H1 (cell line): ENCODE measurements around the gene CARD11. TPM values are rescaled to one million over a fixed set of nuclear protein-coding genes. Genes with fewer than 3 reads are reported as not detected.

Source experiments
- CTCF ChIA-PET: fragments of 300-600 bp; sonication (Branson Sonifier 250); formaldehyde crosslinking; loops from one replicate; lab custom pipeline; 2021; ENCODE audit not compliant: partially characterized antibody; lab: Charles Lee
- POLR2A ChIA-PET: fragments of 300-600 bp; sonication (Branson Sonifier 250); formaldehyde crosslinking; loops from one replicate; lab custom pipeline; 2021; ENCODE audit warnings: inconsistent platforms; ENCODE audit not compliant: partially characterized antibody; lab: Charles Lee
- DNase-seq, 2 experiments: peaks; one replicate each; pipeline versions ENCODE4 v3.0.0 to v3.0.0-alpha.2; 2010 to 2022; ENCODE audit warnings: low spot score in 2 of 2, low read depth in 1 of 2, mixed read lengths in 1 of 2
- FAIRE-seq: peaks from 2 replicates; lab custom pipeline; 2011; peaks lifted over from hg19 to GRCh38; lab: Jason Lieb, UNC
- H2AFZ ChIP-seq: 2 replicates; pipeline ENCODE4 v1.8.1; 2012; ENCODE audit warnings: low read length, inconsistent platforms
- H2AK5ac ChIP-seq: 2 replicates; pipeline ENCODE4 v1.6.1; 2013; ENCODE audit warnings: low read depth, low read length
- H2BK120ac ChIP-seq: replicated peaks from 2 replicates; pipeline ENCODE3; 2013; ENCODE audit warnings: low read depth, low read length, inconsistent platforms
- H2BK12ac ChIP-seq: 2 replicates; pipeline ENCODE4 v1.6.1; 2013; ENCODE audit warnings: low read depth, low read length
- H2BK15ac ChIP-seq: 2 replicates; pipeline ENCODE4 v1.6.1; 2013; ENCODE audit warnings: low read length
- H2BK20ac ChIP-seq: 2 replicates; pipeline ENCODE4 v1.6.1; 2013; ENCODE audit warnings: low read length
- H2BK5ac ChIP-seq: 2 replicates; pipeline ENCODE4 v1.6.1; 2013; ENCODE audit warnings: low read depth, low read length
- H3K14ac ChIP-seq: 2 replicates; pipeline ENCODE4 v1.6.1; 2013; ENCODE audit warnings: inconsistent platforms; ENCODE audit not compliant: insufficient read length
- H3K18ac ChIP-seq: 2 replicates; pipeline ENCODE4 v1.6.1; 2013; ENCODE audit warnings: low read length; ENCODE audit errors: extremely low read depth
- H3K23ac ChIP-seq: 2 replicates; pipeline ENCODE4 v1.6.1; 2013; ENCODE audit warnings: inconsistent platforms; ENCODE audit not compliant: insufficient read length
- H3K23me2 ChIP-seq: 2 replicates; pipeline ENCODE4 v1.6.1; 2013; ENCODE audit warnings: low read depth, low read length
- H3K27ac ChIP-seq: 2 replicates; pipeline ENCODE4 v1.6.1; 2011; ENCODE audit warnings: low read depth, low read length, inconsistent platforms
- H3K27me3 ChIP-seq, 4 experiments: replicated peaks in 1 of 4; 1 replicate in 1 of 4; 2 replicates in 3 of 4; pipeline versions ENCODE4 v1.6.1 to v1.8.1; 2011 to 2013; ENCODE audit warnings: low read length in 3 of 4, mild to moderate bottlenecking in 3 of 4, inconsistent platforms in 2 of 4, mixed read lengths in 2 of 4, moderate library complexity in 1 of 4; ENCODE audit not compliant: control insufficient read depth in 3 of 4, insufficient read depth in 3 of 4; ENCODE audit errors: extremely low read depth in 1 of 4
- H3K36me3 ChIP-seq, 4 experiments: 2 replicates each; pipeline versions ENCODE4 v1.6.1 to v1.8.1; 2011 to 2013; ENCODE audit warnings: mild to moderate bottlenecking in 4 of 4, low read length in 3 of 4, moderate library complexity in 2 of 4, control low read depth in 1 of 4, inconsistent platforms in 1 of 4; ENCODE audit not compliant: insufficient read depth in 4 of 4, control insufficient read depth in 2 of 4
- H3K4ac ChIP-seq: replicated peaks from 2 replicates; pipeline ENCODE3; 2013; ENCODE audit warnings: low read length, low read depth, mixed read lengths, inconsistent platforms; ENCODE audit not compliant: insufficient read length
- H3K4me1 ChIP-seq, 4 experiments: replicated peaks in 1 of 4; 1 replicate in 1 of 4; 2 replicates in 3 of 4; pipeline versions ENCODE4 v1.6.1 to v1.8.1; 2011 to 2013; ENCODE audit warnings: low read length in 3 of 4, inconsistent platforms in 2 of 4, mixed read lengths in 1 of 4; ENCODE audit not compliant: insufficient read depth in 4 of 4, control insufficient read depth in 3 of 4
- H3K4me2 ChIP-seq, 2 experiments: 2 replicates each; pipeline versions ENCODE4 v1.6.1 to v1.8.1; 2011 to 2013; ENCODE audit warnings: low read depth in 2 of 2, low read length in 2 of 2, control low read depth in 1 of 2, inconsistent platforms in 1 of 2, mild to moderate bottlenecking in 1 of 2; ENCODE audit not compliant: insufficient read depth in 1 of 2
- H3K4me3 ChIP-seq, 4 experiments: fragments of 200-600, 300-600 bp in 1 of 4; sonication (generic), shearing (Covaris generic), sonication (Bioruptor Twin) in 1 of 4; 2 replicates each; pipeline versions ENCODE4 v1.5.1 to v1.8.1; 2011 to 2016; ENCODE audit warnings: low read length in 4 of 4, low read depth in 3 of 4, control low read depth in 2 of 4, inconsistent platforms in 2 of 4, mild to moderate bottlenecking in 2 of 4, mixed read lengths in 1 of 4, moderate library complexity in 1 of 4; ENCODE audit not compliant: insufficient read depth in 2 of 4; ENCODE audit errors: extremely low read depth in 1 of 4
- H3K56ac ChIP-seq: replicated peaks from 2 replicates; pipeline ENCODE3; 2013; ENCODE audit warnings: low read depth, mild to moderate bottlenecking, mixed read lengths, low read length, inconsistent platforms; ENCODE audit not compliant: insufficient read length
- H3K79me1 ChIP-seq: 2 replicates; pipeline ENCODE4 v1.6.1; 2013; ENCODE audit warnings: low read depth, low read length, control low read depth
- H3K79me2 ChIP-seq, 2 experiments: 2 replicates each; pipeline versions ENCODE4 v1.6.1 to v1.8.1; 2012 to 2013; ENCODE audit warnings: low read length in 2 of 2, mild to moderate bottlenecking in 2 of 2, inconsistent platforms in 1 of 2; ENCODE audit not compliant: insufficient read depth in 2 of 2, control insufficient read depth in 1 of 2
- H3K9ac ChIP-seq, 4 experiments: replicated peaks in 1 of 4; 1 replicate in 1 of 4; 2 replicates in 3 of 4; pipeline versions ENCODE4 v1.6.1 to v1.8.1; 2011 to 2013; ENCODE audit warnings: low read depth in 3 of 4, low read length in 3 of 4, control low read depth in 2 of 4, mild to moderate bottlenecking in 2 of 4, moderate library complexity in 2 of 4, inconsistent platforms in 1 of 4; ENCODE audit errors: extremely low read depth in 1 of 4
- H3K9me3 ChIP-seq, 2 experiments: 2 replicates each; pipeline versions ENCODE4 v1.6.1 to v1.8.1; 2012 to 2013; ENCODE audit warnings: mild to moderate bottlenecking in 2 of 2, moderate library complexity in 2 of 2, control low read depth in 1 of 2, inconsistent platforms in 1 of 2, low read depth in 1 of 2, low read length in 1 of 2, mixed read lengths in 1 of 2; ENCODE audit not compliant: insufficient read depth in 2 of 2
- H4K20me1 ChIP-seq, 2 experiments: replicated peaks in 1 of 2; 2 replicates each; pipeline versions ENCODE3 to v1.8.1; 2011 to 2013; ENCODE audit warnings: inconsistent platforms in 2 of 2, low read length in 2 of 2, mild to moderate bottlenecking in 1 of 2; ENCODE audit not compliant: insufficient read depth in 2 of 2, control insufficient read depth in 1 of 2
- H4K5ac ChIP-seq: 2 replicates; pipeline ENCODE4 v1.6.1; 2013; ENCODE audit warnings: low read length, low read depth, mixed read lengths, inconsistent platforms; ENCODE audit not compliant: insufficient read length
- H4K8ac ChIP-seq: 2 replicates; pipeline ENCODE4 v1.8.0; 2013; ENCODE audit warnings: mild to moderate bottlenecking, moderate library complexity, low read length, inconsistent platforms; ENCODE audit not compliant: insufficient read depth; ENCODE audit errors: extremely low read depth
- H4K91ac ChIP-seq: replicated peaks from 2 replicates; pipeline ENCODE3; 2013; ENCODE audit warnings: low read length, mixed read lengths, inconsistent platforms; ENCODE audit not compliant: insufficient read length
- ASH2L ChIP-seq: fragments of 200-600, 300-600 bp; sonication (generic); IDR thresholded peaks from one replicate; pipeline ENCODE4 v1.7.1; 2017; ENCODE audit warnings: low read length
- BACH1 ChIP-seq: IDR thresholded peaks from 2 replicates; pipeline ENCODE4 v1.6.1; 2012; ENCODE audit warnings: low read length, improper control_type of control experiment
- BCL11A ChIP-seq, 2 experiments: IDR thresholded peaks; one replicate each; pipeline ENCODE4 v1.6.1; 2011; ENCODE audit warnings: low read depth in 2 of 2, low read length in 2 of 2, mild to moderate bottlenecking in 2 of 2
- BRCA1 ChIP-seq: IDR thresholded peaks from 2 replicates; pipeline ENCODE4 v1.6.1; 2012; ENCODE audit warnings: low read depth, low read length, improper control_type of control experiment
- CBX8 ChIP-seq: fragments of 300-800, 300-1000 bp; sonication (generic); IDR thresholded peaks from 2 replicates; pipeline ENCODE4 v1.7.1; 2016; ENCODE audit warnings: low read depth, low read length, borderline replicate concordance
- GABPA ChIP-seq: IDR thresholded peaks from 2 replicates; pipeline ENCODE4 v1.6.1; 2011; ENCODE audit warnings: mild to moderate bottlenecking, low read length, moderate library complexity, borderline replicate concordance; ENCODE audit not compliant: insufficient read depth
- JUND ChIP-seq: IDR thresholded peaks from 2 replicates; pipeline ENCODE4 v1.6.1; 2011; ENCODE audit warnings: mild to moderate bottlenecking, improper control_type of control experiment, low read length
- RXRA ChIP-seq: IDR thresholded peaks from 2 replicates; pipeline ENCODE4 v1.6.1; 2011; ENCODE audit warnings: low read depth, mild to moderate bottlenecking, low read length, moderate library complexity; ENCODE audit not compliant: insufficient read depth
- SP1 ChIP-seq: IDR thresholded peaks from 2 replicates; pipeline ENCODE4 v1.6.1; 2011; ENCODE audit warnings: low read depth, low read length
- SP2 ChIP-seq: IDR thresholded peaks from 2 replicates; pipeline ENCODE4 v1.6.1; 2012; ENCODE audit warnings: mild to moderate bottlenecking, low read length, inconsistent platforms
- TBP ChIP-seq: IDR thresholded peaks from 2 replicates; pipeline ENCODE4 v1.6.1; 2011; ENCODE audit warnings: low read depth, low read length, improper control_type of control experiment
- WGBS, 2 experiments: shearing (Covaris generic) in 1 of 2; methylation state at CpG; one replicate each; pipeline versions ENCODE4 v1.1.6 to v1.1.7; 2013 to 2015; ENCODE audit warnings: low lambda C conversion rate in 2 of 2, mixed read lengths in 2 of 2, inconsistent platforms in 1 of 2, low coverage in 1 of 2, missing lambda C conversion rate in 1 of 2; ENCODE audit not compliant: insufficient replicate concordance in 2 of 2, insufficient coverage in 1 of 2, insufficient read length in 1 of 2; ENCODE audit errors: extremely low coverage in 1 of 2, missing lambda C conversion rate in 1 of 2; 5-methylcytosine and 5-hydroxymethylcytosine counted together
- polyA plus RNA-seq, 7 experiments: library from polyadenylated mRNA; depleted of rRNA in 3 of 7; stranded (reverse) in 5 of 7; unstranded in 2 of 7; fragments of >200 nt in 5 of 7; fragments of 200-250 nt in 2 of 7; gene quantifications; 1 replicate in 5 of 7; 2 replicates in 1 of 7; 4 replicates in 1 of 7; pipeline versions ENCODE4 v1.2.1 to v1.2.3, GENCODE V29; 2011 to 2013; ENCODE audit warnings: missing spikeins in 2 of 7, mixed read lengths in 2 of 7
- total RNA-seq: library from RNA; stranded (reverse); fragmentation: NEBNext Ultra II Directional; extraction: Animal tissue kit (Norgen Biotek cat#: 25700); gene quantifications from 2 replicates; pipeline ENCODE4 v1.2.1, GENCODE V29; 2021
- TF ChIP-seq, protein P1 (sequence below): IDR thresholded peaks from 2 replicates; pipeline ENCODE4 v1.6.1; 2012; ENCODE audit warnings: inconsistent platforms

The CARD11 gene
- total and polyA plus RNA-seq, 2 of the 8 experiments (the other 6 are each of a cell fraction or from before 2014, with no cell fraction given): 12.6 to 29.8 TPM

DNA sequence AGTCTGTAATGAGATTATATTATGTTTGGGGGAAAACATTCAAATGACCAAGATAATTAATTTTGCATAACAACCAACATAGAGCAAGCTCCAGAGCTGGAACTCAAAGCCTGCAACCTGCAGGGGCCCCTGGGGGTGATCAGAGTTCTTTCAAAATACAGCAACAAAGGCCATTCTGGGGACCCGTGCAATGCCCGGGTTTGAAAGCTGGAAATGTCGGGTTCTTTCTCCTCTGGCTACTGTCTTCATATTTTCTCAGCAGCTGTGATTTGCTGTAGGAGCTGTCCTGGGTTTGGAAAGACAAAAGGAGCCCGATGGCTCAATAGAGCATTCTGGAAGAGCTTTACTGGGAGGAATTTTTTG is 30.8 kb upstream of the CARD11 start:
- Histone ChIP-seq H3K23me2 (no peaks in the 10 kb centered on the region; the same call in 1 of the 2 replicates), H2BK120ac (no peak overlapping the region), H3K79me2 (no peaks in the 10 kb centered on the region), H2BK15ac (no peak overlapping the region), H4K8ac (no peak overlapping the region), H2BK12ac (no peak overlapping the region), H2BK5ac (no peak overlapping the region), H3K56ac (no peak overlapping the region), H3K36me3 (no peaks in the 10 kb centered on the region), H3K4me3 (no peak overlapping the region), H2AFZ (no peak overlapping the region), H3K4ac (no peak overlapping the region), H3K79me1 (no peaks in the 10 kb centered on the region), H3K18ac (no peak overlapping the region), H3K9me3 (peaks cover 0 to 4% of the 10 kb centered on the region in 2 experiments; a peak in 1 of 4 replicates), H3K14ac (no peak overlapping the region), H4K91ac (no peak overlapping the region), H4K20me1 (no peaks in the 10 kb centered on the region), H2AK5ac (no peak overlapping the region)
- FAIRE-seq: no peak
- ChIA-PET CTCF (interaction anchor here (0.9 to 1.4 kb wide), 3 partner anchors 9 to 126 kb away, joined by 4 to 7 read pairs (median 5); no protein-coding TSS in a partner anchor), POLR2A (interaction anchor here (0.6 kb wide), 1 partner anchor 765 kb away, joined by 4 read pairs; no protein-coding TSS in a partner anchor)
- WGBS, 2 experiments: 81% methylated on average over 4 of the region's 4 CpGs; no CpG with 5 or more reads in 1 of the 2 experiments
- TF ChIP-seq CBX8: no peak
- no peak for TF ChIP-seq JUND
- TF ChIP-seq, protein P1, sequence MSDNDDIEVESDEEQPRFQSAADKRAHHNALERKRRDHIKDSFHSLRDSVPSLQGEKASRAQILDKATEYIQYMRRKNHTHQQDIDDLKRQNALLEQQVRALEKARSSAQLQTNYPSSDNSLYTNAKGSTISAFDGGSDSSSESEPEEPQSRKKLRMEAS: no peak
- TF ChIP-seq RXRA: no peak
- TF ChIP-seq TBP: no peak
- TF ChIP-seq SP2: no peak
- TF ChIP-seq SP1: no peak
- TF ChIP-seq BRCA1: no peak
- no peak for TF ChIP-seq ASH2L
- no peak for TF ChIP-seq GABPA
- TF ChIP-seq BCL11A (IDR thresholded peaks at IDR 0.05; ENCODE audit: low read depth in 2 of 2, low read length in 2 of 2): no peak
- no peak for TF ChIP-seq BACH1
- TF ChIP-seq, all 59 proteins: peak for 0
- DNase-seq: no peak
- Histone ChIP-seq H3K4me1 (peaks cover 0 to 3% (median 0%) of the 10 kb centered on the region in 4 experiments; a peak in 2 of 7 replicates), H3K27me3 (no peaks in the 10 kb centered on the region), H3K23ac (no peak overlapping the region), H3K9ac (no peak overlapping the region), H3K4me2 (no peak overlapping the region), H2BK20ac (no peak overlapping the region), H3K27ac (no peak overlapping the region), H4K5ac (no peak overlapping the region)
